GM12874 (cell line): ENCODE measurements around the gene TRIP10.

Source experiments
- TF ChIP-seq, protein P1 (sequence below): IDR thresholded peaks from 2 replicates; pipeline ENCODE4 v1.5.1; 2011; ENCODE audit warnings: low read depth, mild to moderate bottlenecking, control low read depth, low read length, moderate library complexity; ENCODE audit not compliant: insufficient read depth

The TRIP10 gene

DNA sequence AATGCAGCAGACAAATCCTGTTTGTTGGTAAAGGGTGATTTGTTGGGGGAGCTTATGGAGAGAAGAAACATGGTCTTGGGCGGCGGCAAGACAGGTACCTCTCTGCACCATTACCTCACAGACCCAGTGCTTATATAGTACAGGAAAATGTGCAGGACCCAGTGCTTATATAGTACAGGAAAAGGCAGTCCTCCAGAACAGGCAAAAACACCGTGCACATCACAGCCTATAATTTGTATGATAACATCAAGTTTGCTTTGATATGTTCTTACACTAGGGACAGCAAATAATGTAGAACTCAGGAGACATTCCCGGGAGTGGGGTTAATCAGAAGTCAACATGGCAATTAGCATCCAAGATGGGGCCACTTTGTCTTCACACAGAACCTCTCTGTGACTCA lies 53.9 kb downstream of the TRIP10 start:
- TF ChIP-seq, protein P1, sequence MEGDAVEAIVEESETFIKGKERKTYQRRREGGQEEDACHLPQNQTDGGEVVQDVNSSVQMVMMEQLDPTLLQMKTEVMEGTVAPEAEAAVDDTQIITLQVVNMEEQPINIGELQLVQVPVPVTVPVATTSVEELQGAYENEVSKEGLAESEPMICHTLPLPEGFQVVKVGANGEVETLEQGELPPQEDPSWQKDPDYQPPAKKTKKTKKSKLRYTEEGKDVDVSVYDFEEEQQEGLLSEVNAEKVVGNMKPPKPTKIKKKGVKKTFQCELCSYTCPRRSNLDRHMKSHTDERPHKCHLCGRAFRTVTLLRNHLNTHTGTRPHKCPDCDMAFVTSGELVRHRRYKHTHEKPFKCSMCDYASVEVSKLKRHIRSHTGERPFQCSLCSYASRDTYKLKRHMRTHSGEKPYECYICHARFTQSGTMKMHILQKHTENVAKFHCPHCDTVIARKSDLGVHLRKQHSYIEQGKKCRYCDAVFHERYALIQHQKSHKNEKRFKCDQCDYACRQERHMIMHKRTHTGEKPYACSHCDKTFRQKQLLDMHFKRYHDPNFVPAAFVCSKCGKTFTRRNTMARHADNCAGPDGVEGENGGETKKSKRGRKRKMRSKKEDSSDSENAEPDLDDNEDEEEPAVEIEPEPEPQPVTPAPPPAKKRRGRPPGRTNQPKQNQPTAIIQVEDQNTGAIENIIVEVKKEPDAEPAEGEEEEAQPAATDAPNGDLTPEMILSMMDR, result no peak

- TF ChIP-seq, protein P1, result no peak
Measured at GRCh38 chr19:6793973-6794372, 54.5 kb downstream of the TRIP10 start.

DNA sequence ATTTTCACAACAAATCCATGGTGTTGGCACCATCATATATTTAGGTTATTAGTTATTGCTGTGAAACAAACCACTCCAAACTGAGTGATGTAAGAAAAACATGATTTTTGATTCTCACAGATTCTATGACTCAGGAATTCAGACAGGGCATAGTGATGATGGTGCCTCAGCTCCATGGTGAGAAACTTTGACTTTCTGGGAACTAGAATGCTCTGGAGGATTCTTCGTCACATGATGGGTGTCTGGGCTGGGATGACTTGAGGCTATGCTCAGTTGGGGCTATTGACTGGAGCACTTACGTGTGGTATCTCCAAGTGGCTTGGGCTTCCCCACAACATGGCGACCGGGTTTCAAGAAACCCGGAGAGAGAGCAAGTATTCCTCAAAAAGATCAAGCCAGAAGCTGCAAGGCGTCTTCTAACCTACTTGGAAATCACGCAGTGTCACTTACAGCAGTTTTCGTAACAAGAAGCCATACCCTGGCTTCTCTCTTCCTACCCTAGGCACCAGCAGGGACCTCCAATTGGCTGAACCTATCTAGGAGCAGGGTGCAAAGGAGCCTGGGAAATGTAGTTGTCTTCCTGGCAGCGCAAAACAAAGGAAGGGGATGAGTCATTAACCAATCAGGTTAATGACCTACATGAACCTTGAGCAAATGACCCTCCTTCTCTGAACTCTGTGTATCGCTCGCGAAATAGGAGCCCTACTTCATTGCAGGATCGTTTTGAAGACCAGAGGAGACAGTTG lies 55.4 kb downstream of the TRIP10 start:
- TF ChIP-seq, protein P1, result no peak

- TF ChIP-seq, protein P1, result no peak
Measured at GRCh38 chr19:6796278-6796677, 56.8 kb downstream of the TRIP10 start.

- TF ChIP-seq, protein P1, result no peak
Measured at GRCh38 chr19:6797646-6798045, 58.2 kb downstream of the TRIP10 start.

- TF ChIP-seq, protein P1, result no peak
Measured at GRCh38 chr19:6800991-6801484, 61.6 kb downstream of the TRIP10 start.
